ENCODE data around the gene PHKA2.

PHKA2 gene

DNA sequence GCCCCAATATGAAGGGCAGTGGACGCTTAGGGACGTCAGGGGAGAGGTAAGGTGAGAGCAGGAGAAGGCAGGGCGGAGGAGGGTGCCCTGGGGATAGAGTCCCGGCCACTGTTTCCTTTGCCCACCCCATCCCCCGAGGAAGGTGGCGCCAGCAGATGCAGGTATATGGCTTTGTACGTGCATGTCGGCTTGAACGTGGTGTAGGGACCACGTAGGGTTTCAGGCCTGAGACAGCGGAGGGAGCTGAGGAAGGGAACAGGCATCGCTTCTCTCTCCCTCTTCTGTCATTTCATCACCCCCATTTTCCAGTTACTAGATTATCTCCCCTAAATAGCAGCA, 97.9 kb downstream of the PHKA2 start:
- H3K9me3 ChIP-seq (ENCODE audit: control insufficient read depth, insufficient read depth, low read length), result no peaks in the 10 kb centered on the region
- H3K36me3 ChIP-seq (ENCODE audit: insufficient read depth, low read length), result no peaks in the 10 kb centered on the region
- peak overlapping the region; percentile 49; the same call in 1 of the 2 replicates for H3K9ac ChIP-seq (ENCODE audit: low read depth, low read length)
- peaks cover 31% of the 10 kb centered on the region for H3K4me1 ChIP-seq (ENCODE audit: insufficient read depth, low read length)

DNA sequence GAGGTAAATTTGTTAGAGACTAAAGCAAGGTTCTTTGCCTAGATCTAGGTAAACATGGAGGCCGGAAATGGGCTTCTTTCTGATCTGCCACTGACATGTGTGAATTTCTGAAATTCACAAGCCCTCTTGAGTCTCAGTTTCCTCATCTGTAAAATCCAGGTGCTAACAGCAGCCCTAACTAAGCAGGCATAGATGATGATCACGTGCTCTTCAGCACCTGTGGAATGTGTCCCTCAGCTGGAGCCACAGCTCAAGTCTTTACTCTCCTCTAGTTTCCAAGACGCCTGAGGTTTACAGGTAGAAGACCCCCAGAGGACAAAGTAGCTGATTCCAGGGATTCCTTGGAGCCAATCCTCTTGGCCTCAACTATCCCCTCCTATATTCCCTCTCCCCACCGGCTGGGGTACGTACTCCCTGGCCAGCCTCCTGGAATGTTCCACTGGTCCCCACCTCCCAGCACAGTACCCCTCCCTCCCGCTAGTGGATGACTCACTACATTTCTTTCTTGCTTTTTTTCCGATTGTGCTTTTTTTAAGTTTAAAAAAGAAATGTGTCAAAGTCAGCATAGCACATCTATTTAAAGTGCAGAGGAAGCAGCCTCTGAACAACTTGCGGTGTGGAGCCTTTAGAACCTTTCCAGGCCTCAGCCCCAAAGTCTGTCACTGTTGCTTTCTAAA, 98.4 kb downstream of the PHKA2 start:
- Histone ChIP-seq H3K4me1 (ENCODE audit: insufficient read depth, low read length) (peaks cover 31% of the 10 kb centered on the region), H3K36me3 (ENCODE audit: insufficient read depth, low read length) (no peaks in the 10 kb centered on the region), H3K9ac (ENCODE audit: low read depth, low read length) (peak overlapping the region; percentile 49; the same call in 1 of the 2 replicates), H3K9me3 (ENCODE audit: control insufficient read depth, insufficient read depth, low read length) (no peaks in the 10 kb centered on the region)

DNA sequence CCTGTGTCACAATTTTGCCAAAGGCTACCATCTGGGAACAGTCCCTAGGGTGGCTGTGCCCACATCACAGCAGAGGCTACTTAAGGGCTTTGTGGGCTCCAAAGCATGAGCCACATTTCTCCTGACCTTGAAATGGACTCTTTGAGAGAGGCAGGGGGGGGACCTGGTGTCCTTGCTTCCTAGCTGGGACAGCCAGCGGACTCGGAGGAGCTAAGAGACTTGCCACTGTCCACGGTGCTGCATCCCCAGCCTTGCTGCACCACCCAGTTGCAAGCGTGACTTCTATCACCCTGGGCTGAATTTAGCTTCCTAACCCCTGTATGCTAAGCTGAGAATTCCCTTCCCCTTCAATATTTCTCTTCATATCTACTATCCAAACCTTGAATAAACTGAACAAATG, 99.0 kb downstream of the PHKA2 start:
- Histone ChIP-seq H3K9ac (ENCODE audit: low read depth, low read length) (no peak overlapping the region), H3K4me1 (ENCODE audit: insufficient read depth, low read length) (peaks cover 31% of the 10 kb centered on the region), H3K9me3 (ENCODE audit: control insufficient read depth, insufficient read depth, low read length) (no peaks in the 10 kb centered on the region), H3K36me3 (ENCODE audit: insufficient read depth, low read length) (no peaks in the 10 kb centered on the region)

DNA sequence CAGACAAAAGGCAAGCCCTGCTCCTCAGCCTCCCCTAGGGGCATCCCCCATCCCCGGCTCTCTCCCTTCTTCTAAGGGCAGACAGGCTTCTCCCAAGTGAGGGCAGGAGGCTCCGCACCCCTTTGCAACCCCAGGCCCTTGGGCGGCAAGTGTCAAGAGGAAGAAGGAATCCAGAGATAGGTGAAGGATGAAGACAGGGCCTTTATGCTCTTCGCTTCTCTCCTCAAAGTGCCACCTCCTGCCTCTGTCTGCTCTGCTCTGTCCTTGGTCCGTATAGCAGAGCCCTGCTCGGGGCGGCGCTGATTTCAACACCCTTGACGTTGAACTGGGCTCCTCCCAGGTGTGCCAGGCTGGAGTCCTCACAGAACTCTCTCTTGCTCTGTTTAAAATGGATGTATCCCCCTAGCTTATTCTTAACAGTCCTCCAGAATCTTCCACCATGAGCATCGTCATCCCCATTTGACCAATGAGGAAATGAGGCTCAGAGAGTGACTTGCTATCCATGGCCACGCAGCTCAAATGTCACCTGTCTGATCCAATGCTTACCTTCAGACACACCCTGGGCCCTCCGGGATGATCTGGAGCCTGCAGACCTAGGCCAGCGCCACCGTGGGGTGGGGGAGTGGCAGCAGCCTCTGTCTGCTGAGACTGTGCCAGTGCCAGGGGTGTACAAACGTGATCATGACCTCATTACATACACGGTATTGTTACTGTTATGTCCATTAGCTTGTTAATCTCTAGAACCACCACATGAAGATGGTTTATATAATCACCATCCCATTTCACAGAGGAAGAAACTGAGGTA, 99.8 kb downstream of the PHKA2 start:
- Histone ChIP-seq H3K4me1 (ENCODE audit: insufficient read depth, low read length) (peaks cover 28% of the 10 kb centered on the region), H3K9ac (ENCODE audit: low read depth, low read length) (no peak overlapping the region), H3K36me3 (ENCODE audit: insufficient read depth, low read length) (no peaks in the 10 kb centered on the region), H3K9me3 (ENCODE audit: control insufficient read depth, insufficient read depth, low read length) (no peaks in the 10 kb centered on the region)

DNA sequence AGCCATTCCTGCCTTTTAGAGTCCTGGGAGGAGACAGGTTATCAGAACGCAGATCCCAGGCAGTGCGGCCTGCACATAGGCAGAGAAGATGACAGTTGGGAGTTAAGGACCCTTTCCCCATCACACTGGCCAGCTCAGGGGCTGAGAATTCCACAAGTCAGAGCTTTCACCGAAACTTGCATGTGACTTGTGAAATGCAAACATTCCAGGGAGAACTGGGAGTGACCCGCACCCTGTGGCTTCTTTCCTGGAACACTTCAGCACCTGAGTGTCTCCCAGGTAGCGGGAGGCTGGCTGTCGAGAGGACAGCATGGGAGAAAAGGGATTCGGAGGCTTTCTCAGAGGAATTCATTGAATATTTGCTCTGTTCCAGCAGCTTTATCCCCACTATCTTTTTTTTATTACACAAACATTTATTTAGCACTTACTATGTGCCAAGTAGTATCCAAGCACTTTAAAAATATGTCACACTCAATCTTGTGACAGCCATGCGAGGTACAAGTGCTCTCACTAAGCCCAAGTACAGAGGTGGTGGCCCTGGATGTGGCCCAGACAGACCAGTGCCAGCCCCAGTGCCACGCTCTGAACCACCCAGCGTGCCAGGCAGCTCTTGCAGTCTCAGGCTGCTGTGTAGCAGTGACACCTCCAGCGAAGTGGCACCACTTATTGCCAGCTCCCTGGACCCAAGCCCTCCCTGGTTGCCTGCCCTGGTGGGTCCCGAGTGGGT, 100.5 kb downstream of the PHKA2 start:
- peaks cover 28% of the 10 kb centered on the region for H3K4me1 ChIP-seq (ENCODE audit: insufficient read depth, low read length)
- H3K9me3 ChIP-seq (ENCODE audit: control insufficient read depth, insufficient read depth, low read length), result no peaks in the 10 kb centered on the region
- no peak overlapping the region for H3K9ac ChIP-seq (ENCODE audit: low read depth, low read length)
- H3K36me3 ChIP-seq (ENCODE audit: insufficient read depth, low read length), result no peaks in the 10 kb centered on the region

DNA sequence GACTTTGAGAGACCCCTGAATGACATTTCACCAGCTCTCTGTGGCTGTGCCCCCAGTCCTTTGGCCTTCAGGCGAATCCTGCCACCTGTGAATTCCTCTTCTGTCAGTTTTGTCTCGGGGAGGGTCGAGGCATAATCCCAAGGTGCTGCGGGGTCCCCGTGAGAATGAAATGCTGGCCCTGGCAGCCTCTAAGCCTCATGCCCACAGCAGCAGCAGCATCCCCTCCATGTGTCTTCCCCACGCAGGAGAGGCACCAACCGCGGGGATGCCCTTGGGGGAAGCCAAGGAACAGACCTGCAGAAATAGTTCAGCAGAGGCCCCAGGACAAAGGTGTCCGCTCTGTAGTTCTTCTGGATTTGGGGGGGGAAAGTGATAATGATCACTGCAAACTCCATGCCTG, 104.8 kb downstream of the PHKA2 start:
- peaks cover 9% of the 10 kb centered on the region for H3K4me1 ChIP-seq (ENCODE audit: insufficient read depth, low read length)
- H3K36me3 ChIP-seq (ENCODE audit: insufficient read depth, low read length), result no peaks in the 10 kb centered on the region
- H3K9ac ChIP-seq (ENCODE audit: low read depth, low read length), result no peak overlapping the region
- no peaks in the 10 kb centered on the region for H3K9me3 ChIP-seq (ENCODE audit: control insufficient read depth, insufficient read depth, low read length)

DNA sequence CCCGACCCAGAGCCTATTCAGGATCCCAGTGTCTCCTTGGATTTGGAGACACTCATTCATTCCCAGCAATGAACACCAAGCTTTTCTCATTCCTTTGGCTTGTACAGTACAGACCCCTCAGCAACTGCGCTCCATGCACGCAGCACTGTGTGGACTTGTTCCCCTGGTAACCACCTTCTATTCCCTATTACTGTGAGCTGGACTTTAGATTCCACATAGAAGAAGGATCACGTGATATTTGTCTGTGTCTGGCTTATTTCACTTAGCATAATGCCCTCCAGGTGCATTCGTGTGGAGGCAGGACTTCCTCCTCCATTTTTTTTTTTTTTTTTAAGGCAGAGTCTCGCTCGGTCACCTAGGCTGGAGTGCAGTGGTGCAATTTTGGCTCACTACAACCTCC, 106.4 kb downstream of the PHKA2 start:
- Histone ChIP-seq H3K9me3 (ENCODE audit: control insufficient read depth, insufficient read depth, low read length) (no peaks in the 10 kb centered on the region), H3K9ac (ENCODE audit: low read depth, low read length) (no peak overlapping the region), H3K36me3 (ENCODE audit: insufficient read depth, low read length) (no peaks in the 10 kb centered on the region), H3K4me1 (ENCODE audit: insufficient read depth, low read length) (no peaks in the 10 kb centered on the region)

DNA sequence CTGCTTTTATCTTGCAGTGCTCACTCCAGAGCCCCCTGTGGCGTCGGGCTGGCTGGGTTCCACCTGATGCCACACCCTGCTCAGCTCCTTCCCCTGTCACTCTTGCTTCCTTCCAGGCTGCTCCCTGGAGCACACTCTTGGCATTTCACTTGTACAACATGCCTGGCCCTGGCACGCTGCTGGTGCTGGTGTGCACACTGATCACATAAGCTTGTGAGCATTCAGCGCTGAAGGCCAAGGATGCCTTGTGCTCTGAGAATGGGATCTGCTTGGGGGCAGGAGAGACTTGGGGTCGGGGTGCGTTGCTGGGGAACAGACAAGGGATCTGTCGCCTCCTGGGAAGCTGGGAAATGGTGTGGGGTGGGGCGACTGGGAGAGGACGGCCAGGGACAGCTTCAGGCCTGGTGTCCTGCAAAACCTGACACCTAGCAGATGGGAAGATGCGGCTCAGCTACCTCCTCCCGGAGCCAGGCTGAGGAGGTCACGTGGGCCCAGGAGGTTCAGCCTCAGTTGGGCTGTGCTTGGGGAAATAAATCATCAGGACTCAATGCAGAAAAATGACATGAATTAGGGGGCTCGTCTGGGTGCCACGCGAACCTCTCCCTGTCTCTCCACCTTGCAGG, 108.5 kb downstream of the PHKA2 start:
- Histone ChIP-seq H3K36me3 (ENCODE audit: insufficient read depth, low read length) (no peaks in the 10 kb centered on the region), H3K4me1 (ENCODE audit: insufficient read depth, low read length) (no peaks in the 10 kb centered on the region), H3K9me3 (ENCODE audit: control insufficient read depth, insufficient read depth, low read length) (no peaks in the 10 kb centered on the region), H3K9ac (ENCODE audit: low read depth, low read length) (no peak overlapping the region)

DNA sequence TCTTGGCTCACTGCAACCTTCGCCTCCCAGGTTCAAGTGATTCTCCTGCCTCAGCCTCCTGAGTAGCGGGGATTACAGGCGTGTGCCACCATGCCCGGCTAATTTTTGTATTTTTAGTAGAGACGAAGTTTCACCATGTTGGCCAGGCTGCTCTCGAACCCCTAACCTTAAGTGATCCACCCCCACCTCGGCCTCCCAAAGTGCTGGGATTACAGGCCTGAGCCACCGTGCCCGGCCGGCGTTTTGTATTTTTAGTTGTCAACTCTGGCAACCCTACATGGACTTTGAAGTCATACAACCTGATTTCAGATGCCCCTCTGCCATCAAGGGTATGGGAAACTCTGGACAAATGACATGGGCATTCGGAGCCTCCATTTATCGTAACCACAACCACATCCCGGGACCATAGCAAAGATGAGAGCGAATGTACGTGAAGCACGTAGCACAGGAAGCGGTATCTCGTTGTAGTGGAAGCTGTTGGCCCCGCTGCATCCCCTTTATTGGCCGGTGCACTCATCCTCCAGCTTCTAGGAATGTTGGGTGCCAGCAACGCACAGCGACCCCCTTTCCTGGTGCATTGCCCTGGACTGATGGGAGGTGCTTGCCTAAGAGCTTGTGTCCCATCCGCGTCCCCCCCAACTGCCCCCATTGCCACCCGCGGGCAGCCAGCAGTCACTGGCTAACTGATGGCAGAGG, 109.2 kb downstream of the PHKA2 start:
- Histone ChIP-seq H3K4me1 (ENCODE audit: insufficient read depth, low read length) (no peaks in the 10 kb centered on the region), H3K9me3 (ENCODE audit: control insufficient read depth, insufficient read depth, low read length) (no peaks in the 10 kb centered on the region), H3K9ac (ENCODE audit: low read depth, low read length) (no peak overlapping the region), H3K36me3 (ENCODE audit: insufficient read depth, low read length) (no peaks in the 10 kb centered on the region)

DNA sequence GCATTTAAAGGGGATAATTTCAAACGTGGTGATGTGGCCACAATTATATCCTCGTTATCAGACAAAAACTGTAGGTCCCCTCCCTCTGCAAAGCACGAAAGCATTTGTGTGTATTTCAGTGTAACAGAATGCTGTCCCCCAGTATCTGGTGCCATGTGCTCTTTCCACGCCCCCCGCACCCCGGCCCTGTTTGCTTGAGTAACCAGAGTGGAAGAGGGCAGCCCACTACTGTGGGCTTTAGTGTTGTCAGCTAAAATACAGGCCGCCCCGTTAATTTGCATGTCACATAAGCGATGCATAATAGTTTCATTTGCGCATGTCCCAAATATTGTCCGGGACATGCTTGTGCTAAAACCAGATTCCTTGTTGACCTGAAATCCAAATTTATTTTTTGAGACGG, 110.1 kb downstream of the PHKA2 start:
- no peaks in the 10 kb centered on the region for H3K36me3 ChIP-seq (ENCODE audit: insufficient read depth, low read length)

DNA sequence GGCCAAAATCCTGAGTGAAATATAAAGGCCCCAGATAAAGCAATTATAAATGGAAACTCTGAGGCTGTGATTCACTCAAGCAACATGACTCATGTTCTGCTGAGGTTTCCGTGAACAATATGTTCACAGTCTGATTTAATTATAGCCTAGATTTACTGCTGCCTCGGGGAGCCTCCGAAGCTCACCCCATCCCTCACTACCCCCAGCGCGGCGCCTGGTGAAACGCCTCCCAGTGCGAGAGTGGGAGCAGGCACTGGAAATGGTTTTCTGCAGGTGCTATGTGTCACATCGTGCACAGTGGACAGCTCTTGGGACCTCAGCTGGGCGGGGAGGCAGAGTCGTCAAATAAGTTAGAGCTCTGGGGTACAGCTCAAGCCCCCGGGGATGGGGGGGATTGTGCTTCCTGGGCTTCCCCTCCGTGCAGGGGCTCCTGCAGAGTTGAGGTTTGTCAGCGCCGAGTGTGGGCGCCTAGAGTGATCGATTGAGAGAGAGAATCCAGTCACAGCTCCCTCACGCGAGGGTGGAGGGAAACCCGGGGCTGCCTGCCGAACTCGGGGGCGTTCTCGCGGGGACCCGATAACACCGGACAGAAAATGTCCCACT, 110.6 kb downstream of the PHKA2 start:
- H3K36me3 ChIP-seq (ENCODE audit: insufficient read depth, low read length), result no peaks in the 10 kb centered on the region
- H3K9me3 ChIP-seq (ENCODE audit: control insufficient read depth, insufficient read depth, low read length), result no peaks in the 10 kb centered on the region
- H3K9ac ChIP-seq (ENCODE audit: low read depth, low read length), result no peak overlapping the region
- no peaks in the 10 kb centered on the region for H3K4me1 ChIP-seq (ENCODE audit: insufficient read depth, low read length)

More for the DNA sequence above, 110.1 kb downstream of the PHKA2 start:
- Histone ChIP-seq H3K9ac (ENCODE audit: low read depth, low read length) (no peak overlapping the region), H3K4me1 (ENCODE audit: insufficient read depth, low read length) (no peaks in the 10 kb centered on the region), H3K9me3 (ENCODE audit: control insufficient read depth, insufficient read depth, low read length) (no peaks in the 10 kb centered on the region)

DNA sequence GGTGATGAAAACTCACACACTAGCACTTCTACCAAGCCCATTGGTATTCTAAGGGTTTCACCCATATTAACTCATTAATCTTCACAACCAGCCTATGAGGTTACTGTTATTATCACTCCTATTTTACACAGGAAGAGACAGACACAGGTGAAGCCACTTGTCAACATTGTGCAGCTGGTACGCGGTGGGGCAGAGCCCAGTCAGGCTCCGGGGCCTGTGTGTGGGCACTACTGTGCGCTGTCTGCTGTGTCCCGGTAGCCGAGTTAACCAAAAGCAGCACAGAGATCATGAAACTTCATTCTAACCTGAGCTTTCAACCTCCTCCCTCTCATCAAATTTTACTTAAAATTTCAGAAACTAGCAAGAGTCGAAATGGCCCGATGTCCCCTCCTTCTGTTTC, 111.3 kb downstream of the PHKA2 start:
- H3K36me3 ChIP-seq (ENCODE audit: insufficient read depth, low read length), result no peaks in the 10 kb centered on the region

DNA sequence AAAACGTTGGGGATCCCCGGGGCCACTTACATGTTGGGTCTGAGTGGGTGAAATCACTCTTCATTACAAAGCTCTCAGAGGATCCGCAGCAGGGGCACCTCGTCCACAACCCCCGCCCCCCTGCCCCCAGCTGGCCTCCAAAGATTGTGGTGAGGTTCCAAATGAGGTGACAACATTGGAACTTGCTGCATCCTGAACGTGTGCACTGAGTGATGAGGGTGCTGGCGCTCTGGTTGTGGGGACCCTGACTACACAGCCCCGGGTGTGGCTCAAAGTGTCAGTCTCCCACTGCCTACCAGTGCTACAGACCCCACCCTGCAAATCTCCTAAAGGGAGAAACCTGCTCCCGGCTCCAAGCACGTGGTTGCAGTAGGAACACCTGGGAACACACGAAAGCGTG, 111.9 kb downstream of the PHKA2 start:
- no peaks in the 10 kb centered on the region for H3K4me1 ChIP-seq (ENCODE audit: insufficient read depth, low read length)
- H3K36me3 ChIP-seq (ENCODE audit: insufficient read depth, low read length), result no peaks in the 10 kb centered on the region

More for the DNA sequence above, 111.3 kb downstream of the PHKA2 start:
- Histone ChIP-seq H3K9me3 (ENCODE audit: control insufficient read depth, insufficient read depth, low read length) (no peaks in the 10 kb centered on the region), H3K4me1 (ENCODE audit: insufficient read depth, low read length) (no peaks in the 10 kb centered on the region), H3K9ac (ENCODE audit: low read depth, low read length) (no peak overlapping the region)

More for the DNA sequence above, 111.9 kb downstream of the PHKA2 start:
- Histone ChIP-seq H3K9ac (ENCODE audit: low read depth, low read length) (no peak overlapping the region), H3K9me3 (ENCODE audit: control insufficient read depth, insufficient read depth, low read length) (no peaks in the 10 kb centered on the region)
